Testis (tissue), 3 donors: ENCODE data around the gene CYB5A. TPM values are rescaled to one million over a fixed set of nuclear protein-coding genes. Genes with fewer than 3 reads are reported as not detected.

Experiments used
- DNase-seq: peaks from one replicate; pipeline ENCODE4 v3.0.0-alpha.2; 2019
- H3K27ac ChIP-seq, 2 donors: fragments of 200-600 bp; sonication (generic); one replicate each; pipeline ENCODE4 v1.5.1; 2019
- H3K27me3 ChIP-seq: fragments of 200-600 bp; sonication (generic); one replicate; pipeline ENCODE4 v1.5.1; 2019
- H3K36me3 ChIP-seq: fragments of 200-600 bp; sonication (generic); one replicate; pipeline ENCODE4 v1.5.1; 2017; ENCODE audit warnings: low read depth; ENCODE audit errors: missing control alignments
- H3K4me1 ChIP-seq: fragments of 200-600 bp; sonication (generic); one replicate; pipeline ENCODE4 v1.5.1; 2019
- H3K4me3 ChIP-seq, 2 donors: fragments of 200-600 bp; sonication (generic); one replicate each; pipeline ENCODE4 v1.5.1; 2017 to 2019
- H3K9me3 ChIP-seq: fragments of 200-600 bp; sonication (generic); one replicate; pipeline ENCODE4 v1.5.1; 2017
- CTCF ChIP-seq, 3 experiments: fragments of 450-650 bp in 2 of 3; fragments of 200-600 bp in 1 of 3; sonication (generic) in 1 of 3; IDR thresholded peaks; one replicate each; pipeline ENCODE4 v1.5.1; 2016 to 2019; ENCODE audit warnings: antibody characterized with exemption in 3 of 3, mild to moderate bottlenecking in 2 of 3, moderate library complexity in 1 of 3
- POLR2A ChIP-seq: fragments of 450-650 bp; IDR thresholded peaks from one replicate; pipeline ENCODE4 v1.6.1; 2017; ENCODE audit warnings: antibody characterized with exemption, mild to moderate bottlenecking, moderate library complexity
- whole genome bisulfite sequencing, 2 donors: methylation state at CpG; one replicate each; pipeline ENCODE4 v1.1.5; 2018; 5-methylcytosine and 5-hydroxymethylcytosine counted together
- intact Hi-C: fragments of 100-400 bp; cut with DNase I; formaldehyde crosslinking; loops from one replicate; pipeline ENCODE4 v1.15.1; 2023; ENCODE audit warnings: low total_unique reads
- polyA plus RNA-seq: library from polyadenylated mRNA; stranded (reverse); fragments of 350-450 nt; fragmentation: Illumina TruSeq; extraction: RNeasy Lipid Tissue Mini Kit (QIAGEN cat#74804); gene quantifications from one replicate; pipeline ENCODE4 v1.2.3, GENCODE V29; 2014; ENCODE audit warnings: low read depth, low replicate concordance; ENCODE audit not compliant: insufficient read depth
- total RNA-seq, 2 donors: library from RNA; depleted of rRNA; stranded (reverse); fragments of >200 nt; gene quantifications; one replicate each; pipeline ENCODE4 v1.2.3, GENCODE V29; 2016

Gene CYB5A
- total and polyA plus RNA-seq, 3 donors from 2014 or later: 77.2 to 126 (median 96.0) TPM

DNA sequence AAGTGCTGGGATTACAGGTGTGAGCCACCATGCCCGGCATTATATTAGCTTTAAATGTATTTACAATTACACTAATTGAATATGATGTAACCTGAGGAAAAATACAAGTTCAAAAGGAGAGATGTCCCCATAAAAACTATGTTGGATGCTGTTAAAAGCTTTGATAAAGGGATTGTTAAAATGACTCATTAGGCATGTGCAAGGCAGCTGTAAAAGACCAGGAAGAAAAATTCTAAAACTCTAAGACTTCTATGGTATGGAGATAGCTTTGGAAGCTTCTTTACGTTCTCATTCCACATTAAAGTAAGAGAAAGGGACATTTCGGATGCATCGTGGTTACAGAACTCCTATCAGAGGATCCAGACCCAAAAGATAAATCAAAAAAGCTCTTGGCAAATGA, 50.3 kb downstream of the CYB5A start:
- no peak overlapping the region for H3K4me3 ChIP-seq
- H3K4me1 ChIP-seq: peaks cover 7% of the 10 kb centered on the region
- no peaks in the 10 kb centered on the region for H3K27me3 ChIP-seq
- no peaks in the 10 kb centered on the region for H3K9me3 ChIP-seq
- no peak overlapping the region for H3K27ac ChIP-seq
- DNase-seq: no peak
- intact Hi-C loops: no loop called here
- TF ChIP-seq POLR2A (no peak), CTCF (IDR thresholded peaks at IDR 0.05) (no peak)
- H3K36me3 ChIP-seq: no peaks in the 10 kb centered on the region
- 91 to 92% methylated on average over 4 of the region's 4 CpGs for WGBS, 2 donors

GRCh38 chr18:74239567-74239966, 52.2 kb downstream of the CYB5A start:
- Histone ChIP-seq H3K27ac (no peak overlapping the region), H3K27me3 (no peaks in the 10 kb centered on the region), H3K4me1 (peaks cover 17% of the 10 kb centered on the region), H3K9me3 (no peaks in the 10 kb centered on the region), H3K36me3 (no peaks in the 10 kb centered on the region), H3K4me3 (no peak overlapping the region)
- intact Hi-C loops: no loop called here
- WGBS, 2 donors: 96 to 98% methylated on average over 1 of the region's 1 CpG
- DNase-seq: no peak
- TF ChIP-seq CTCF (IDR thresholded peaks at IDR 0.05) (no peak), POLR2A (no peak)

- Histone ChIP-seq H3K4me1 (peaks cover 11% of the 10 kb centered on the region), H3K27ac (peak overlapping the region in 1 of 2 donors; percentile 53), H3K36me3 (no peaks in the 10 kb centered on the region), H3K4me3 (no peak overlapping the region), H3K27me3 (no peaks in the 10 kb centered on the region), H3K9me3 (no peaks in the 10 kb centered on the region)
- TF ChIP-seq CTCF (IDR thresholded peaks at IDR 0.05) (no peak), POLR2A (no peak)
- 57 to 58% methylated on average over 10 of the region's 10 CpGs for WGBS, 2 donors
- intact Hi-C loops: no loop called here
- DNase-seq: peak; percentile 44
Observed at GRCh38 chr18:74234326-74235171, 57.2 kb downstream of the CYB5A start.

DNA sequence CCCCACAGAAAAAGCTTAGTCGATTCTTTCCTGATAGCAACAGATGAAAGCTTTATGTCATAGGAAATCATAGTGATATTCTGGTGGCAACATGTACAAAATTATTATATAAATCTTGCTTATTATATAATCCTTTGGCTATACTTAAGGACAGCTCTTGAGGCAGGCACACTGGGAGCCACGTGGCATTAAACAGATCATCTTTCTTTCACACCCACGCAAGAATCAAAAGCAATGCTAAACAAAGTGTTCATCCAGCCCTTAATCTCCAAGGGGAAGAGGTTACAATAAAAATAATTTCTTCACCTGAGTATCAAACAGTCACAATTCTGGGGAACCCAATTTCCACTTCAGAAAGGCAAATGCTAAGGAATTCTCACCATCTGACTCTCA, 57.8 kb downstream of the CYB5A start:
- peak overlapping the region in 1 of 2 donors; percentile 53 for H3K27ac ChIP-seq
- no peaks in the 10 kb centered on the region for H3K9me3 ChIP-seq
- no peaks in the 10 kb centered on the region for H3K36me3 ChIP-seq
- TF ChIP-seq POLR2A: no peak
- no peak for TF ChIP-seq CTCF (IDR thresholded peaks at IDR 0.05)
- DNase-seq: no peak
- no peaks in the 10 kb centered on the region for H3K27me3 ChIP-seq
- WGBS, 2 donors: 36% methylated on average over 3 of the region's 3 CpGs
- H3K4me3 ChIP-seq: no peak overlapping the region
- H3K4me1 ChIP-seq: peaks cover 11% of the 10 kb centered on the region
- intact Hi-C loops: no loop called here
